Ishikawa (cell line): Measurements from ENCODE around the gene CCDC6.

Experiments
- EGR1 ChIP-seq: IDR thresholded peaks from 2 replicates; pipeline ENCODE4 v1.6.1; 2012
- EP300 ChIP-seq: IDR thresholded peaks from 2 replicates; pipeline ENCODE4 v1.6.1; 2012; ENCODE audit warnings: borderline replicate concordance
- NFIC ChIP-seq: IDR thresholded peaks from 2 replicates; pipeline ENCODE4 v1.6.1; 2012
- RAD21 ChIP-seq: IDR thresholded peaks from 2 replicates; pipeline ENCODE4 v1.6.1; 2012; ENCODE audit warnings: low read depth
- TAF1 ChIP-seq: IDR thresholded peaks from 2 replicates; pipeline ENCODE4 v1.6.1; 2012; ENCODE audit warnings: low read depth, mild to moderate bottlenecking
- TCF12 ChIP-seq: IDR thresholded peaks from 2 replicates; pipeline ENCODE4 v1.6.1; 2012; ENCODE audit warnings: low read depth
- YY1 ChIP-seq: IDR thresholded peaks from 2 replicates; pipeline ENCODE4 v1.6.1; 2012; ENCODE audit warnings: low read depth
- TF ChIP-seq, protein P1 (sequence below): IDR thresholded peaks from 2 replicates; pipeline ENCODE4 v1.6.1; 2012
- TF ChIP-seq, protein P2 (sequence below): IDR thresholded peaks from 2 replicates; pipeline ENCODE4 v1.6.1; 2012; ENCODE audit warnings: low read depth, mild to moderate bottlenecking

DNA sequence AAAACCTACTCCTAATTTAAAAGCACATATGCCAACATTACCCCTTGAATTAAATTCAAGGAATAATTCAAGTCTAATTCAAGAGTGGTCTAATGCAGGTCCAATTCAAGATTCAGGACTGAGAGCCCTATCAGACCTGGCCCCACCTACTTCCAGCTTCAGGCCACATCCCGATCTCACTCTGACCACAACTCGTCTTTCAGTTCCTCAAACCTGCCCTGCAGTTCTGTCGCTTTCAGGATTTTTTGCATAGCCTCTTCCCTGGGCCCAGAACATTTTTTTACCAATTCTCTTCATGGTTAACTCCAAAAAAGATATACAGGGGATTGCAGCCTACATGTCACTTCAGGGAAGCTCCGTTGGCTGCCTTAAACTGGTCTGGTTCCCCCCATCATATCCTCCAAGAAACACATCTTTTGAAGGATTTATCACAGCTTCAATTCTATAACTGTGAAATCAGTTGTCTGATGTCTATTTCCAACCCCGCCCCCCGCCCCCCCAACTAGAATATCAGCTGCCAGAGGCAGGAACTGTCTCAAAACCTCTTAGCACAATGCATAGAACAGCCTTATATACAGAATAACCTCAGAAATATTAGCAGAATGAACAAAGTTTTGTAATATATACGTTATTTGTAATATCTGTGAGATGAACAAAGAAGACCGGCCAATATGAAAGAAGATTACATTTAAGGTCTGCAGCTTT is 20.8 kb downstream of the CCDC6 start:
- no peak for TF ChIP-seq TCF12
- TF ChIP-seq, protein P1, sequence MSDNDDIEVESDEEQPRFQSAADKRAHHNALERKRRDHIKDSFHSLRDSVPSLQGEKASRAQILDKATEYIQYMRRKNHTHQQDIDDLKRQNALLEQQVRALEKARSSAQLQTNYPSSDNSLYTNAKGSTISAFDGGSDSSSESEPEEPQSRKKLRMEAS, result no peak
- TF ChIP-seq EP300, result no peak
- no peak for TF ChIP-seq TAF1
- TF ChIP-seq YY1, result no peak
- TF ChIP-seq EGR1, result no peak
- TF ChIP-seq, protein P2, sequence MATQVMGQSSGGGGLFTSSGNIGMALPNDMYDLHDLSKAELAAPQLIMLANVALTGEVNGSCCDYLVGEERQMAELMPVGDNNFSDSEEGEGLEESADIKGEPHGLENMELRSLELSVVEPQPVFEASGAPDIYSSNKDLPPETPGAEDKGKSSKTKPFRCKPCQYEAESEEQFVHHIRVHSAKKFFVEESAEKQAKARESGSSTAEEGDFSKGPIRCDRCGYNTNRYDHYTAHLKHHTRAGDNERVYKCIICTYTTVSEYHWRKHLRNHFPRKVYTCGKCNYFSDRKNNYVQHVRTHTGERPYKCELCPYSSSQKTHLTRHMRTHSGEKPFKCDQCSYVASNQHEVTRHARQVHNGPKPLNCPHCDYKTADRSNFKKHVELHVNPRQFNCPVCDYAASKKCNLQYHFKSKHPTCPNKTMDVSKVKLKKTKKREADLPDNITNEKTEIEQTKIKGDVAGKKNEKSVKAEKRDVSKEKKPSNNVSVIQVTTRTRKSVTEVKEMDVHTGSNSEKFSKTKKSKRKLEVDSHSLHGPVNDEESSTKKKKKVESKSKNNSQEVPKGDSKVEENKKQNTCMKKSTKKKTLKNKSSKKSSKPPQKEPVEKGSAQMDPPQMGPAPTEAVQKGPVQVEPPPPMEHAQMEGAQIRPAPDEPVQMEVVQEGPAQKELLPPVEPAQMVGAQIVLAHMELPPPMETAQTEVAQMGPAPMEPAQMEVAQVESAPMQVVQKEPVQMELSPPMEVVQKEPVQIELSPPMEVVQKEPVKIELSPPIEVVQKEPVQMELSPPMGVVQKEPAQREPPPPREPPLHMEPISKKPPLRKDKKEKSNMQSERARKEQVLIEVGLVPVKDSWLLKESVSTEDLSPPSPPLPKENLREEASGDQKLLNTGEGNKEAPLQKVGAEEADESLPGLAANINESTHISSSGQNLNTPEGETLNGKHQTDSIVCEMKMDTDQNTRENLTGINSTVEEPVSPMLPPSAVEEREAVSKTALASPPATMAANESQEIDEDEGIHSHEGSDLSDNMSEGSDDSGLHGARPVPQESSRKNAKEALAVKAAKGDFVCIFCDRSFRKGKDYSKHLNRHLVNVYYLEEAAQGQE, result no peak
- TF ChIP-seq RAD21, result no peak
- no peak for TF ChIP-seq NFIC
